ENCODE measurements around the gene CTDSP2. TPM values are rescaled to one million over a fixed set of nuclear protein-coding genes. Genes with fewer than 3 reads are reported as not detected.

Gene CTDSP2
- total and polyA plus RNA-seq, 2 of the 8 experiments (the other 6 are each of a cell fraction or from before 2014, with no cell fraction given) = 71.3 to 91.7 TPM

DNA sequence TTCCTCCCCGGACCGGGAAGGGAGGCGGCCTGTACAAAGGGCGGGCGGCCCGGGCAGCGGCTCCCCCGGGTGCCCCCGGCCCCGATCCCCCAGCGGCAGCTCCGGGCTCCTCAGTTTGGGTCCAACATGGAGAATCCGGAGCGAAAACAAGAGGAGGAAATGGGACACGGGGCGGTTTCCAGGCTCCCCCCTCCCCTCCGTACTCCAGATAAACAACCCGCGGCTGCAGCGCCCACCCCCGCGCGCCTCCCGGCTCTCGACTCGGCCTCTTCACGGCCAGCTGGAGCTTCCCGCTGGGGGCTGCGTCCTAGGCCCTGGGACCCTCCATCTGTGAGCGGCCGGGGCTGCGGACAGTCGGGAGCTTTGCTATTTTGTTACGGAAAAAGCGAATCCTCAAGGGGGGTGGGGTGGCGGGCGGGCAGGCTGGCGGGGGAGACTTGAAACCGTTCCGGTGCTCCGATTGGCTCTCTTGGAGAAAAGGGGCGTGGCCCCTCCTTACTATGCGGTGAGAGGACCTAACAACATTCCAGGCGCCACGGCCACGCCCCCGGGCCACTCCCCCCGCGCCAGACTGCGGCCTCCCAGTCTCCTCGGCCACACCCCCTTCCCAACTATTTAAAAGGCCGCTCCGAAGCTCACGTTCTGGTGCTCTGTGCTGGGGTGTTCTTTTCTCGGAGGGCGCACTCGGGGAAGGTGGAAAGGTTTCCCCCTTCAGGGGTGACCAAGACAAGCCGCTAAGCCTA, at the start of gene CTDSP2 (continued):
- TF ChIP-seq ATF2 (IDR thresholded peaks at IDR 0.05; ENCODE audit: low read length) (no peak), EGR1 (IDR thresholded peaks at IDR 0.05; ENCODE audit: borderline replicate concordance, low read depth, low read length) (no peak; the same call in 1 of the 2 replicates), EP300 (IDR thresholded peaks at IDR 0.05; ENCODE audit: borderline replicate concordance in 1 of 2, low read depth in 2 of 2, low read length in 2 of 2) (no peak; a peak in 1 of 3 replicates), CHD2 (IDR thresholded peaks at IDR 0.05; ENCODE audit: low read length) (no peak), HDAC2 (IDR thresholded peaks at IDR 0.05; ENCODE audit: borderline replicate concordance in 1 of 2, low read depth in 2 of 2, low read length in 2 of 2) (peak in 1 of 2 experiments; percentile 78; a peak in 2 of 4 replicates), SP1 (IDR thresholded peaks at IDR 0.05; ENCODE audit: low read depth, low read length) (peak; percentile 72)

Measured in H1 (cell line).